UCSD-AML1 (cell line): Measurements from ENCODE around the gene DSE.
A peak's percentile ranks its signal among the peaks of the same experiment; 100 is the strongest.
"Not testable (repeated sequence)": the region's sequence is repeated elsewhere in the genome, so short reads cannot be mapped to it uniquely, and the experiment has no call there.

ENCODE experiments used
- DNase-seq: peaks from one replicate; lab custom pipeline; 2025; ENCODE audit not compliant: unreplicated experiment; lab: John Stamatoyannopoulos, UW

DSE gene

GRCh38 chr6:116370760-116371119, at the start of gene DSE:
Gene DSE, plus strand, starts transcription at chr6:116370947. Its CDS starts 28,304 bp downstream, at chr6:116399251.
- peak; percentile 77 for DNase-seq

DNA sequence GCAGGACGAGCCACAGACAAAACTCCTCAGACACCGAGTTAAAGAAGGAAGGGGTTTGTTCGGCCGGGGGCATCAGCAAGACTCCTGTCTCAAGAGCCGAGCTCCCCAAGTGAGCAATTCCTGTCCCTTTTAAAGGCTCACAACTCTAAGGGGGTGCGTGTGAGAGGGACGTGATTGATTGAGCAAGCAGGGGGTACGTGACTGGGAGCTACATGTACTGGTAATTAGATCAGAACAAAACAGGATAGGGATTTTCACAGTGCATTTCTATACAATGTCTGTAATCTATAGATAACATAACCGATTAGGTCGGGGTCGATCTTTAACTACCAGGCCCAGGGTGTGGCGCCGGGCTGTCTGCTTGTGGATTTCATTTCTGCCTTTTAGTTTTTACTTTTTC, 48.8 kb upstream of the DSE start:
- DNase-seq, result not testable (repeated sequence)

DNA sequence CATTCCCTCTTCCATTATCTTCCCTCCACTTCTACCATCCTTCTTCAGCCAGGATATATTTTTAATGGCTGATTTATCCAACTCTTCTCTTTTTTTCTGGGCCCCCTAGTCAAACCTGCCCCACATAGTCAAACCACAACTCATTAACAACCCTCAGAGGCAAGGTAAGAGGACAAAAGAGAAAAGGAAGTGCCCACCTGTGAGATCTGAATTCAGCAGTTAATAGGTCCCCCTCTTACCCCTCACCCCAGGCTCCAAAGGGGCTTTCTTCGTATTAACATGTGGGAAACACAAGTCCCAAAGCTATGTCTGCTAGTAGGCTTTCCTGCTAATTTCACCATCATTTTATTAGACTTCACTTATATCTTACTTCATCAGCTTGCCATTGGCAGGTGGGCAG, 46.9 kb upstream of the DSE start:
- DNase-seq, result no peak

DNA sequence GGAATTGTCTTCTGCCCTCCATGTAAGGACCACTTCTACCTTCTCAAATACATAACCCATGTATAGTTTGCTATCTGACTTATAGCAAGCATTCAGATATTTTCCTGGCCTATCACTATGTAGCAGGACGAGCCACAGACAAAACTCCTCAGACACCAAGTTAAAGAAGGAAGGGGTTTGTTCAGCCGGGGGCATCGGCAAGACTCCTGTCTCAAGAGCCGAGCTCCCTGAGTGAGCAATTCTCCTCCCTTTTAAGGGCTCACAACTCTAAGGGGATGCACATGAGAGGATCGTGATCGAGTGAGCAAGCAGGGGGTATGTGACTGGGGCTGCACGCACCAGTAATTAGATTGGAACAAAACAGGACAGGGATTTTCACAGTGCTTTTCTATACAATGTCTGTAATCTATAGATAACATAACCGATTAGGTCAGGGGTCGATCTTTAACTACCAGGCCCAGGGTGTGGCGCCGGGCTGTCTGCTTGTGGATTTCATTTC, 45.1 kb upstream of the DSE start:
- DNase-seq, result not testable (repeated sequence)

DNA sequence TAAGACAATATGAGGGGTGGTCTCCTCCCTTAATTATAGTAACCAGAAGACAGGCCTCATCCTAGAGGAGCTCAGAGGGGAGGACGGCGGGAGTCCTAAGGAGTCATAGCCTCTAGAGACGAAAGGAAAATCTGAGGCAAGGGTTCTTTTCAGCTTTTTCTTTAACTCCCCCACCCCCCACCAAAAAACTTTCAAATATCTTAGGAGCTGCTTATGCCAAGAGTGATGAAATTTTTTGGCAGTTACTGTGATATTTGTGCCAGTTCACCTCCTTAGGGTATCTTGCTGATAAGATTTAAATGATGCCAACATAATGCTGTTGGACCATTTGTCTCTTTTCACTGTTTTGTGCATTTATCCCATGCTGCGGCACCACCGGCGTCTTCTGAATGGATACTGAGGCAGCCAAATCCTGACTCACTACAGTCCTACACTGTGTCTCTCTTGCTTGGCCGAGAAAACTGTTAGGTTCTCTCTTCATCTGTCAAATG, 44.5 kb upstream of the DSE start:
- DNase-seq, result no peak

- DNase-seq, result no peak
These were observed 43.8 kb upstream of the DSE start for GRCh38 chr6:116326996-116327395.

- DNase-seq, result no peak
These were observed 42.8 kb upstream of the DSE start for GRCh38 chr6:116327803-116328527.

DNA sequence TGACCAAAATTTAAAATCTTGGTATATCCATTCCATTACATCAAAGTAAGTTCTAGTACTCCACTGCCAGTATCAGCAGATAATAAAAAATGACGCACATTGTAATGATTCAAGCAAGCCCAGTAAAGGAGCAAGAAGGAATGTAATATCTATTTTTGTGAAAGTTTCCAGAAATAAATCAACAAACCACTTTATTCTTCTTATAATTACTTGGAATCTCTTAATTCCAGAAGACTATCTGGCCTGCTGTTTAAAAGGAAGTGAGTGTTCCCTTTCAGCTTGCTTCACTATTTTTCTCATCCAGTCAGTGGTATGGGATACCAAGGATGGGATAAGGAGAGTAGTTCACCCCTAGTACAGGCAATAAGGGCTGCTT, 42.2 kb upstream of the DSE start:
- DNase-seq, result no peak

- DNase-seq, result no peak
These were observed 41.6 kb upstream of the DSE start for GRCh38 chr6:116329156-116329555.

GRCh38 chr6:116330511-116330910, 40.2 kb upstream of the DSE start:
- no peak for DNase-seq

DNA sequence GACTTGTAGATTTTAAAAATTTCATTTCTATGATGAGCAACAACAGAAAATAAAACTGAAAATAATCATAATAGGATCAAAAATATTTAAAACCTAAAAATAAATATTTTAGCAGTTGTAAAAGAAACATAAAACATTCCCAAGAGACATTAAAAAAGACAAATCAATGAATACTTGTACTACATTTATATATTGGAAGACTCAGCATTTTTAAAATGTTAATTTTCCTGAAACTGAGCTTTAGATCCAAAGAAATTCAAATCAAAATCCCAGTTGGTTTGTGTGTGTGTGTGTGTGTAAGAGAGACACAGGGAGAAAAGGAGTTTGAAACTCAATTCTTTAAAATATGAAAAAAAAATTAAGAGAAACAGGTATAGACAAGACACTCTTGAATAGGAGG, 38.7 kb upstream of the DSE start:
- no peak for DNase-seq

DNA sequence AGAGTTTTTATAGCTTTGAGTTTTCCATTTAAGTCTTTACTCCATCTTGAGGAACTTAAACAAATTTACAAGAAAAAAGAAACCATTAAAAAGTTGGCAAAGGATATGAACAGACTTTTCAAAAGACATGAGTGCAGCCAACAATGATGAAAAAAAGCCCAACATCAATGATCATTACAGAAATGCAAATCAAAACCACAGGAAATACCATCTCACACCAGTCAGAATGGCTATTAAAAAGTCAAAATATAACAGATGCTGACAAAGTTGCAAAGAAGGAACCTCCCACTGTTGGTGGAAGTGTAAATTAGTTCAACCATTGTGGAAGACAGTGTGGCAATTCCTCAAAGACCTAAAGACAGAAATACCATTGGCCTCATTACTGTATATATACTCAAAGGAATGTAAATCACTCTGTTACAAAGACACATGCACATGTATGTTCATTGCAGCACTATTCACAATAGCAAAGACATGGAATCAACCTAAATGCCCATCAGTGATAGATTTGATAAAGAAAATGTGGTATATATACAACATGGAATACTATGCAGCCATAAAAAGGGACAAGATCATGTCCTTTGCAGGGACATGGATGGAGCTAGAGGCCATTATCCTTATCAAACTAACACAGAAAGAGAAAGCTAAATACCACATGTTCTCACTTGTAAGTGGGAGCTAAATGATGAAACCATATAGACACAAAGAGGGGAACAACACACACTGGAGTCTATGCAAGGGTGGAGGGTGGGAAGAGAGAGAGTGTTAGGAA, 35.9 kb upstream of the DSE start:
- not testable (repeated sequence) for DNase-seq

DNA sequence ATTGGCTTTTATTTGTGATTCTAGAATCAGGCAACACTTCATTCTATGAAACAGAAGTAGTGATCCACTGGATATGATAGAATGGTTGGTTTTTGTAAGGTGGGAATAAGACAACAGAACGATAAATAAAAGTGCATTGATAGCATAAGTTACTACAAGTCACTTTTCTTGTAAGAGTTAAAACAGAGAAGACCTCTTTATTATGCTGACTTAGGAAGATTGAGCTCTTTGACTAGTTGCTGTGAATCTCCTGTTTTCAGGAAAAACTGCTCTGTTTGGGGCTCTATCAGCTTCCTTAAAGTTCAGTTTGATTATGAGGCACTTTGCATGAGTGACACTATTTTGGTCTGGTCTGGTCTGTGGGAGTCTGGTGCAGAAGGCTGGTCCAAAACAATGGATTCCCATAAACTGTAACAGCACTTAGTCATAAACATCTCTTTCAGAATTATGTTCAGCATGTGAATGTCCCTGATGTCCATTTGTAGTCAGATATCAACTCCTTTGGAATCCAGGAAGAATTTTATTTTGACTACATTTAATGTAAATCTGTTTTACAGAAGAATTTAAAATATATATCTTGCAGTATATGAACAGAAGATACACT, 35.0 kb upstream of the DSE start:
- no peak for DNase-seq

DNA sequence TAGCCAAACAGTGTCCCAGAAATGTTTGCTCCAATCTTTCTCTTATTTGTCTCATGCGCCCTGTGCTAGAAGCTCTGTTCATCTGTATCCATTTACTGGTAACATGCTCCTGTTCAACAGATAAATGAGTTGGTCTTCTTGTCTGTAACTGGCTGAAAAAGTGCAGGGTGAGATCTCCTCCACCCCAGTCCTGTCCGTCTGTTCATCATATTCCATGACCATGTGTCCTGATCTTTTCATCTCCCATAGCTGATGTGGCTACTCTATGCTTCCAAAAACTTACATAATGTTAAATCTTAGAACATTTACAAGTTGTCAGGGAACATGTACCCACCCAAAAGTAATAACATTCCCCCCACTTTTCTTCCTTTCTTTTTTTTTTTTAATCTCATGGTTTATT, 31.8 kb upstream of the DSE start:
- no peak for DNase-seq

DNA sequence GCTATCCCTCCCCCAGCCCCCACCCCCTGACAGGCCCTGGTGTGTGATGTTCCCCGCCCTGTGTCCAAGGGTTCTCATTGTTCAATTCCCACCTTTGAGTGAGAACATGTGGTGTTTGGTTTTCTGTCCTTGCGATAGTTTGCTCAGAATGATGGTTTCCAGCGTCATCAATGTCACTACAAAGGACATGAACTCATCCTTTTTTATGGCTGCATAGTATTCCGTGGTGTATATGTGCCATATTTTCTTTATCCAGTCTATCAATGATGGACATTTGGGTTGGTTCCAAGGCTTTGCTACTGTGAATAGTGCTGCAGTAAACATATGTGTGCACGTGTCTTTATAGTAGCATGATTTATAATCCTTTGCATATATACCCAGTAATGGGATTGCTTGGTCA, 30.1 kb upstream of the DSE start:
- DNase-seq, result not testable (repeated sequence)

DNA sequence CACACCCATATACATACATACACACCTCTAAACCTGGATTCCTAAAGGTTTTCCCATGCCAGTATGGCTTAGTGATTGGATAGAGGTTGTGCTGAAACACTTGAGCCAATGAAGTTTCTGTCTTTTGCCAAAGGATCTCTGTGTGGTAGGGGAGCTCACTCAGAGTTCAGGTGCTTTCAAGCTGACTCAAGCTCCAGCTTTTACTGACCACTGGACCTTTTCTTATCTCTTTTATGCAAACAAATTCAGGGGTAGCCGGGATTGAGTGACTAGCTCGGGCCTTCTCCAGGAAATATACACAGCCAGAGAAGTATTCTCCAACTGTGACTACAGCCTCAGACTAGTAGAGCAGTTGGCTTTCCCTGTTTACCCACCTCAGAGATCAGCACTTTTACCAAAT, 21.5 kb upstream of the DSE start:
- DNase-seq, result no peak

DNA sequence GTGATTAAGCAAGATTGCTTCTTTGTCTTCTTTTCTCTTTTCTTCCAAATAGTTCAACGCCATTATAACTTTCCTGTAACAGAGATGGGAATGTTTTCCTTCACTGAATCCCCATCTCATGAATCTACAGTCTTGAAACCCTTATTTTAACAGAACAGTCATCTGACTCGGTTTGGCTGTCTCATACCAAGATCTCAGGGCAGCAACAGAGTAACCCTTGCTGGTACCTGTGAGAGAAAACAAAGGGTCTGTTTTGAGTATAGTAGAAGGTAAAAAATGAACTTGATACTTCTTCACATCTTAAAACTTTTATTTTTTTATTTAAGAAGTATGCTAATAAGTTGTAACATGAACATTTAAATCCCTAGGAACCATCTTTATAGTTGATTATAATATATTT, 19.6 kb upstream of the DSE start:
- DNase-seq, result no peak

- DNase-seq, result no peak
These were observed 18.0 kb upstream of the DSE start for GRCh38 chr6:116352515-116353471.

DNA sequence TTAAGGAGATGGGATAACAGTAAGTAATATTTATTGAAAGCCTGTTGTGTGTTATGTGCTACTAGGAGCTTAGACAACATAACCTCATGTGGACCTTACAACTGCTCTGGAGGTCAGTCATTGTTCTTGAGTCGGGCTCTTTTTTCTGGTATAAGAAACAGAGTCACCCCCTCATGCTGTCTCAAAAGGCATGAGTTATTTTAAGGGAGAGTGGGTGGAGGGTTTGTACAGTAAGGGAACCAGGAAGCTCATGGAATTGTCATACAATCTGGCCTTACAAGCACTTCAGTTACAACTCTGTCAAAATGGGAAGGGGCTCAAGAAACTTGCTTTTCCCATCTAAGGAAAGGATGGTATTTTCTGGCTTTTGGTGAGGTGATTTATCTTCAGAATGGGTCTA, 16.5 kb upstream of the DSE start:
- DNase-seq, result no peak

DNA sequence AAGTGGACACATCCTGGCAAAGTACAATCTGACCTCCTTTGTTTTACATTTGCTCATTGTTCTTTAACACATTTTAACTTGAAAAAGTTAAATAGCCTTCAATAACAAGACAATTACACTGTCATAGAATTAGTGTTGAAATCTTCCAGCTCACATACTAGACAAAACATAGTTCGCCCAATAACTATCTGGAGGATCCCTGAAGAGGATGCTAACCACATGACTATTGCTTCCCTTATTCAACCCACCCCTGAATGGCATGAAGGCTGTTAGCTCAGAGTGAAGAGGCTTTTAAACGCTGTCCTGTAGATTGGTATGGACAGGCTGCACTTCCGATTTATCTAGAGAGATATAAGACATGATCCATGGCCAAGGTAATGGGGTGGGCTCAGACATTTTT, 15.0 kb upstream of the DSE start:
- DNase-seq, result no peak

DNA sequence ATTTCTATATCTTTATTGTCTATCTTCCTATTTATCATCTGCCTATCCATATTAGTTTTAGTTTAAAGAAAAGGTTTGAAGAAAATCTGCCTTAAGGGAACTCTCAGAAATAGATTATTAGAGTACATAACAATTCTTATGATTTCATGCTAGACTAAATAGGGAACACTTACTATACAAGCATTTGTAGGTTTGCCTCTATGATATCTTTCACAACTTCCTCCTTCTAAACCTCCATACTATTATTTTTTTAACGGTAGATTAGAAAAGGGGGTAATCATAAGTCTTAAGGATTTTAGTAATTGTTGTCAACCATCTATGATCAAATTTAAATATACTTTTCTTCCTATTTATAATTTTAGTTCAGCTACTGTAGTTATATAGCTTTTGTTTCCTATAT, 11.6 kb upstream of the DSE start:
- DNase-seq, result no peak
